ENCODE results near the gene THSD4.

The THSD4 gene

DNA sequence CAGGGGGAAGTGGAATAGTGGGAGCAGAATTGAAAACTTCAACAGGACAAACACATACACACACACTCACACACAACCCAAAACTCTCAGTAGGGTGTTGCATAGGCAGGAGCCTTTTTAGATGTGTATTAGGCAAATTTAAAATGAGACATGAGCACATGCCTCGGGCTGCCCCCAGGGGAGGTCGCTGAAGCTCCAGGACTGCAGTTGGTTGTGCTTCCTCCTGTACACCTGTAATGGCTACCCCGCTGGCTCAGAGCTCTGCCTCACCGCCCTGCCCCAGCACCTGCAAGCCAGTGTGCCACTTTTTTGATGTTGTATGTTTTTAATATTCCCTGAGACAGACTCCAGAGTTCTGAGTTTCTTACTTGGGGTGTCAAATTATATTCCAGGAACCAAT is 391.7 kb downstream of the THSD4 start:
- H3K4me3 ChIP-seq (replicated peaks; ENCODE audit: low read depth, low read length), result no peak overlapping the region
- TF ChIP-seq, protein P1, sequence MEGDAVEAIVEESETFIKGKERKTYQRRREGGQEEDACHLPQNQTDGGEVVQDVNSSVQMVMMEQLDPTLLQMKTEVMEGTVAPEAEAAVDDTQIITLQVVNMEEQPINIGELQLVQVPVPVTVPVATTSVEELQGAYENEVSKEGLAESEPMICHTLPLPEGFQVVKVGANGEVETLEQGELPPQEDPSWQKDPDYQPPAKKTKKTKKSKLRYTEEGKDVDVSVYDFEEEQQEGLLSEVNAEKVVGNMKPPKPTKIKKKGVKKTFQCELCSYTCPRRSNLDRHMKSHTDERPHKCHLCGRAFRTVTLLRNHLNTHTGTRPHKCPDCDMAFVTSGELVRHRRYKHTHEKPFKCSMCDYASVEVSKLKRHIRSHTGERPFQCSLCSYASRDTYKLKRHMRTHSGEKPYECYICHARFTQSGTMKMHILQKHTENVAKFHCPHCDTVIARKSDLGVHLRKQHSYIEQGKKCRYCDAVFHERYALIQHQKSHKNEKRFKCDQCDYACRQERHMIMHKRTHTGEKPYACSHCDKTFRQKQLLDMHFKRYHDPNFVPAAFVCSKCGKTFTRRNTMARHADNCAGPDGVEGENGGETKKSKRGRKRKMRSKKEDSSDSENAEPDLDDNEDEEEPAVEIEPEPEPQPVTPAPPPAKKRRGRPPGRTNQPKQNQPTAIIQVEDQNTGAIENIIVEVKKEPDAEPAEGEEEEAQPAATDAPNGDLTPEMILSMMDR (IDR thresholded peaks at IDR 0.05; ENCODE audit: low read length, missing control alignments), result no peak
- DNase-seq (ENCODE audit: low read depth), result no peak

DNA sequence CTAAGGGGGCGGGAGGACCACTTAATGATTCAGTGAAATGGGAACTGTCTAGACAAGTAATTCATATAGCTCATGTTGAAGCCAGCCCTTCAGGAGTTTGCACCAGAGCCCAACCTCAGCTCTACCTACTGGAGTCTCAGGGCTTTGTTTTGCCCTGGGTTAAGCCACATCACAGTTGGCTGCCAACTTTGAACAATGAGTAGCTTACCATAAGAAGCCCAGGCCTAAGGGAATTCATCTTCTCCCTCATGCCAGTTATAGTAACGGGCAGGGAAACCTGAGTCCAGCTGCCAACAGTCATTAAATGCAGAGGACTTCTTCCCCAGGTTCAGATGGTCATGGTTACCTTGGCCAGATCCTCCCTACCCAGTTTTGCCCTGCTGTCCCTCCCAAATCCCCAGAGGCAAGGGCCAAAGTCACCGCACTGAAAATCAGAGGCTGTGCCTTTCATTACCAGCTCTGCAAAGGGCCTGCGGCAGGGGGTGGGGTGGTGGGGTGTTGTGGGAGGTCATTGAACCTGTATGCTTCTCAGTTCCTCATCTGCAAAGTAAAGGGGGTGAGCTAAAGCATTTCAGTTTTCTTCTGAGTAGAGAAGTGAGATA is 392.9 kb downstream of the THSD4 start:
- TF ChIP-seq, protein P1 (IDR thresholded peaks at IDR 0.05; ENCODE audit: low read length, missing control alignments), result no peak
- H3K4me3 ChIP-seq (replicated peaks; ENCODE audit: low read depth, low read length), result no peak overlapping the region
- no peak for DNase-seq (ENCODE audit: low read depth)

DNA sequence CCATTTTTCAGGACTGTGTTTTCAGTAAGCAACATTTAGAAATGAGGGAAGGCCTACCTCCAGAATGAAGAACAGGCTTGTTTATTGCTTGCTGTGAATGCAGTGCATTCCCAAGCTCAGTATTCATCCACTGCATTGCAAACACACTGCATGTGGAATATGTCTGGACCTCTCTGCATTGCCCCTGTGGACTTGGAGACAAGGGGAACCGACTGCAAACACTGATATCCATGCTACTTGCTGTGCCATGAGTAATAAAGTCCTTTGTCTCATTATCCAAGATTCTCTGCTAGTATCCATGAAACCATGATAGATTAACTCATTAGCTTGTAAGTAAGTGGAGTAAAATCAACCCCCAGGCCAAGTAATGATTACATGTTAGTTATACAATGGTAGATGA is 393.9 kb downstream of the THSD4 start:
- no peak for DNase-seq (ENCODE audit: low read depth)
- no peak overlapping the region for H3K4me3 ChIP-seq (replicated peaks; ENCODE audit: low read depth, low read length)
- TF ChIP-seq, protein P1 (IDR thresholded peaks at IDR 0.05; ENCODE audit: low read length, missing control alignments), result no peak

DNA sequence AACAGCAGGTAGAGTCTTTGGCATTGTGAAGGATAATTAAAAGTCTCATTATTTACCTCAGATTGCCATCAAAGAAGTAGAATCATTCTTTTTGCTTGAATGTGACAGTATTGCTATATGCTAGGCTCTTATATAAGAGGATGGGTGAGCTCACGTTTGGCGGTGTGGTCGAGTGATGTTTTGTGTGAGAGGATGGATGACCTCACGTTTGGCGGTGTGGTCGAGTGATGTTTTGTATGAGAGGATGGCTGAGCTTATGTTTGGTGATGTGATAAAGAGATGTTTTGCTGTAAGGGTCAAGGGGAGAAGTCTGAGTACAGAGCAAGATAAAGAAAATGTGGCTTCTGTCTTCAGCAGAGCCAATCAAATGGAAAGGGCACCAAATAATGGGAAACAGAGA is 395.5 kb downstream of the THSD4 start:
- no peak for DNase-seq (ENCODE audit: low read depth)
- TF ChIP-seq, protein P1 (IDR thresholded peaks at IDR 0.05; ENCODE audit: low read length, missing control alignments), result no peak
- H3K4me3 ChIP-seq (replicated peaks; ENCODE audit: low read depth, low read length), result no peak overlapping the region

- TF ChIP-seq, protein P1 (IDR thresholded peaks at IDR 0.05; ENCODE audit: low read length, missing control alignments), result no peak
- H3K4me3 ChIP-seq (replicated peaks; ENCODE audit: low read depth, low read length), result no peak overlapping the region
- DNase-seq (ENCODE audit: low read depth), result no peak
These were observed 396.8 kb downstream of the THSD4 start for GRCh38 chr15:71511796-71512681.

DNA sequence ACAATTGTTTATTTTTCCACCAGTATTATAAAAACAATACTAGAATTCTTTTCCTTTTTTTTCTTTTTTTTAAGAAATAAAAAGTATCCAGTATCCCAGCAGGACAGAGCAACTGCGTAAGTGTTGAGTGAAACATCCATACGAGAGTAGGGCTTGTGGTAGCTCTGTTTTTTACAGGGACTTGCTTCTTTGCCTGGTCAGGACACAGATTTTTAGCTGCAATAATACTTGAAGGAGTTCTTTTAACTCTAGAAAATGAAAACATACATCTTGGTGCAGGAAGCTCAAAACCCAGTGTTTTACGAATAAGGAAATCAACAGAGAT is 397.4 kb downstream of the THSD4 start:
- no peak for DNase-seq (ENCODE audit: low read depth)
- H3K4me3 ChIP-seq (replicated peaks; ENCODE audit: low read depth, low read length), result no peak overlapping the region
- TF ChIP-seq, protein P1 (IDR thresholded peaks at IDR 0.05; ENCODE audit: low read length, missing control alignments), result no peak

Data from fibroblast of pulmonary artery (primary cell).